Measurements from ENCODE around the gene EPHA3. TPM values are rescaled to one million over a fixed set of nuclear protein-coding genes. Genes with fewer than 3 reads are reported as not detected.

EPHA3 gene
- total and polyA plus RNA-seq, 9 of the 15 experiments (the other 6 are each of a cell fraction or from before 2014, with no cell fraction given), result not detected

GRCh38 chr3:89488800-89489580, 381.6 kb downstream of the EPHA3 start:
- no TSS peak for BruUV-seq (replicated peaks)
- Histone ChIP-seq H3K4me1 (replicated peaks in 1 of 2; ENCODE audit: control insufficient read depth in 2 of 2, insufficient read depth in 2 of 2, low read length in 2 of 2) (no peaks in the 10 kb centered on the region), H2AFZ (ENCODE audit: low read depth, low read length) (no peak overlapping the region), H3K36me3 (ENCODE audit: control insufficient read depth, insufficient read depth, low read length) (no peaks in the 10 kb centered on the region), H3K9me3 (replicated peaks; ENCODE audit: control insufficient read depth, insufficient read depth, low read depth, low read length) (no peaks in the 10 kb centered on the region), H3K27ac (ENCODE audit: extremely low read depth, low read depth, low read length) (no peak overlapping the region), H3K27me3 (ENCODE audit: control insufficient read depth in 2 of 2, insufficient read depth in 2 of 2, low read length in 2 of 2) (no peaks in the 10 kb centered on the region), H3K4me3 (no peak overlapping the region), H3K79me2 (ENCODE audit: control insufficient read depth, insufficient read depth, low read length) (no peaks in the 10 kb centered on the region), H3K9ac (ENCODE audit: insufficient read depth in 1 of 2, low read depth in 2 of 2, low read length in 2 of 2) (no peak overlapping the region), H4K20me1 (replicated peaks; ENCODE audit: control insufficient read depth, insufficient read depth, low read length) (no peaks in the 10 kb centered on the region), H3K9me1 (ENCODE audit: control insufficient read depth, insufficient read depth, low read length) (no peaks in the 10 kb centered on the region), H3K4me2 (ENCODE audit: insufficient read depth, low read length) (no peak overlapping the region)
- TF ChIP-seq TFAM (CRISPR knock-in tag; conservative IDR thresholded peaks at IDR 0.05) (no peak), ATF6 (CRISPR knock-in tag; IDR thresholded peaks at IDR 0.05) (no peak), ELF4 (CRISPR knock-in tag; IDR thresholded peaks at IDR 0.05) (no peak), ZNF699 (CRISPR knock-in tag; IDR thresholded peaks at IDR 0.05; ENCODE audit: insufficient replicate concordance) (no peak), SMAD2 (IDR thresholded peaks at IDR 0.05; ENCODE audit: low read depth, low read length) (no peak), ZNF239 (CRISPR knock-in tag; IDR thresholded peaks at IDR 0.05) (no peak), TRIM25 (IDR thresholded peaks at IDR 0.05; ENCODE audit: borderline replicate concordance) (no peak), TOE1 (IDR thresholded peaks at IDR 0.05; ENCODE audit: borderline replicate concordance) (no peak), TOE1 (CRISPR knock-in tag; IDR thresholded peaks at IDR 0.05; ENCODE audit: borderline replicate concordance, low read depth) (no peak), PCBP2 (IDR thresholded peaks at IDR 0.05; ENCODE audit: low read depth, low read length, poor library complexity, severe bottlenecking) (no peak), CCAR2 (IDR thresholded peaks at IDR 0.05; ENCODE audit: low read depth, low read length) (no peak), ZNF408 (CRISPR knock-in tag; IDR thresholded peaks at IDR 0.05; ENCODE audit: low read depth) (no peak), ILK (tag; IDR thresholded peaks at IDR 0.05; ENCODE audit: borderline replicate concordance, low read depth) (no peak), MBD1 (CRISPR knock-in tag; IDR thresholded peaks at IDR 0.05) (no peak), SMARCA4 (IDR thresholded peaks at IDR 0.05) (no peak), ZNF75A (CRISPR knock-in tag; IDR thresholded peaks at IDR 0.05) (no peak)
- POLR2A ChIA-PET, result no interaction called here
- ATAC-seq (no peak), DNase-seq (ENCODE audit: extremely low read depth in 1 of 4, low spot score in 3 of 4) (no peak), FAIRE-seq (no peak)
- in situ Hi-C loops (cut with MboI) (no loop called here), intact Hi-C loops (cut with micrococcal nuclease) (no loop called here)
- 0% methylated on average over 1 of the region's 4 CpGs for WGBS (ENCODE audit: insufficient coverage, low coverage, missing lambda C conversion rate)
- CTCF ChIA-PET (ENCODE audit: low intra/inter-chr PET ratio), result no interaction called here

All from K562 (cell line).